CD4-positive, alpha-beta T cell treated with Interleukin-21 for 1 hour (primary cell): ENCODE measurements around the gene HLA-DQB1.
A peak's percentile ranks its signal among the peaks of the same experiment; 100 is the strongest.
"Not testable (repeated sequence)": the region's sequence is repeated elsewhere in the genome, so short reads cannot be mapped to it uniquely, and the experiment has no call there.

Experiments
- DNase-seq: peaks from one replicate; pipeline ENCODE4 v3.0.0-alpha.2; 2020

Gene HLA-DQB1

GRCh38 chr6:32662099-32662498 is 4.4 kb downstream of the HLA-DQB1 start:
- no peak for DNase-seq

GRCh38 chr6:32659856-32660595 is 6.4 kb downstream of the HLA-DQB1 start:
- no peak for DNase-seq

GRCh38 chr6:32658268-32658897 is 8.1 kb downstream of the HLA-DQB1 start:
- no peak for DNase-seq

GRCh38 chr6:32657819-32658218 is 8.6 kb downstream of the HLA-DQB1 start:
- not testable (repeated sequence) for DNase-seq

GRCh38 chr6:32657329-32657728 is 9.1 kb downstream of the HLA-DQB1 start:
- DNase-seq, result not testable (repeated sequence)

- no peak for DNase-seq
Measured at GRCh38 chr6:32655203-32655710, 11.2 kb downstream of the HLA-DQB1 start.

- no peak for DNase-seq
Measured at GRCh38 chr6:32645047-32645703, 21.3 kb downstream of the HLA-DQB1 start.

- DNase-seq, result no peak
Measured at GRCh38 chr6:32643904-32644303, 22.6 kb downstream of the HLA-DQB1 start.

- DNase-seq, result no peak
Measured at GRCh38 chr6:32642720-32643106, 23.7 kb downstream of the HLA-DQB1 start.

GRCh38 chr6:32641785-32642719 is 24.4 kb downstream of the HLA-DQB1 start:
- DNase-seq, result peak; percentile 37

GRCh38 chr6:32641122-32641521 is 25.3 kb downstream of the HLA-DQB1 start:
- DNase-seq, result no peak

GRCh38 chr6:32639440-32640394 is 26.7 kb downstream of the HLA-DQB1 start:
- no peak for DNase-seq

GRCh38 chr6:32638532-32639219 is 27.8 kb downstream of the HLA-DQB1 start:
- no peak for DNase-seq

GRCh38 chr6:32637883-32638282 is 28.6 kb downstream of the HLA-DQB1 start:
- DNase-seq, result no peak

- DNase-seq, result peak; percentile 78
Measured at GRCh38 chr6:32637219-32637880, 29.1 kb downstream of the HLA-DQB1 start, which contains the start of gene HLA-DQA1. HLA-DQA1 (plus strand) TSS chr6:32637406; CDS start chr6:32637459, 53 bp downstream.

- DNase-seq, result no peak
Measured at GRCh38 chr6:32635526-32636123, 30.8 kb downstream of the HLA-DQB1 start.

GRCh38 chr6:32629793-32630192 is 36.7 kb downstream of the HLA-DQB1 start:
- DNase-seq, result not testable (repeated sequence)

- DNase-seq, result peak; percentile 51
Measured at GRCh38 chr6:32627831-32628230, 38.6 kb downstream of the HLA-DQB1 start.

GRCh38 chr6:32627249-32627648 is 39.2 kb downstream of the HLA-DQB1 start:
- DNase-seq, result no peak

GRCh38 chr6:32625137-32625536 is 41.3 kb downstream of the HLA-DQB1 start:
- no peak for DNase-seq
